Measurements from ENCODE around the gene CDX1.

CDX1 gene

DNA sequence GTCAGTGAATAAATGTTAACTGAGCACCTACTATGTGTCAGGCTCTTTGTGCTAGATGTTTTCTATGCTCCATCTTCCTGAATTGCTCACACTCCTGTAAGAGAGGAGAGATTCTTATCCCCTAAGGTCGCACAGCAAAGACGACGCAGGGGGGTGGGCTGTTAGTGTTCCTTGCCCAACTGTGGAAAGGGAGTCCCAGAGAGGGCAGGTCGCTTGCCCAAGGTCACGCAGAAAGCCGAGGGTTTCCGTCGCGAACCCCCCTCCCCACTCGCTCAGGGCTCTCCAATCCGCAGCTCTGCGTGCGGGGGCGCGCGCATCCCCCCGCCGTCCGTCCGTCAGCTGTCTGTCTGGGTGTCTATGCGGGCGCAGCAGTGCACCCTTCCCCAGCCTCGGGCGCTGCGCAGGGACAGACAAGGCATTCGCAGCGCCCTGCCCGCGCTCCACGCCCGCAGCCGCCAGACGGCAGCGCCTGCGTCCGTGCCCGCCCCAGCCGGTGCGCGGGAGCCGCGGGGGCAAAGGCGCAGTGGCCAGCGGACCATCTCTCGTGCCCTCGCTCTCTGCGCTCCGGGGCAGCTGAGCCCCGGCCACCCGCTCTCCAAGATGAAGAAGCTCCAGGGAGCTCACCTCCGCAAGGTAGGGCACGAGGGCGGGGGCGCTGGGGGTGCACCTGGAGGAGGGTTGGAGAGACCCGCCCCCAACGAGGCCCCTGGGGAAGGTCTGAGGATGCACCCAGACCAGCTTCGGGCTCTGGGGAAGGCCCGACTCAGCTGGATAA is 23.3 kb downstream of the CDX1 start, which contains the start of gene SLC6A7:
Gene SLC6A7 (plus strand): TSS at position 335 of the 775 bp plus-strand sequence. CDS start 266 bp downstream, at position 601.
- no peak within 1 kb of the TSS for H3K27ac ChIP-seq (ENCODE audit: insufficient read depth, low read length, poor library complexity, severe bottlenecking)
- no peak within 1 kb of the TSS for H3K4me3 ChIP-seq (ENCODE audit: insufficient read depth, low read depth, low read length, poor library complexity, severe bottlenecking)
- no peaks in the 10 kb centered on the region for H3K27me3 ChIP-seq (replicated peaks; ENCODE audit: control insufficient read depth, insufficient read depth, low read length, poor library complexity, severe bottlenecking)
- no peaks in the 10 kb centered on the region for H3K4me1 ChIP-seq (ENCODE audit: control insufficient read depth, insufficient read depth, low read length, poor library complexity, severe bottlenecking)
- DNase-seq: no peak
- no peaks in the 10 kb centered on the region for H3K9me3 ChIP-seq (ENCODE audit: control insufficient read depth, low read length)
- no peaks in the 10 kb centered on the region for H3K36me3 ChIP-seq (ENCODE audit: control insufficient read depth, insufficient read depth, low read length)

DNA sequence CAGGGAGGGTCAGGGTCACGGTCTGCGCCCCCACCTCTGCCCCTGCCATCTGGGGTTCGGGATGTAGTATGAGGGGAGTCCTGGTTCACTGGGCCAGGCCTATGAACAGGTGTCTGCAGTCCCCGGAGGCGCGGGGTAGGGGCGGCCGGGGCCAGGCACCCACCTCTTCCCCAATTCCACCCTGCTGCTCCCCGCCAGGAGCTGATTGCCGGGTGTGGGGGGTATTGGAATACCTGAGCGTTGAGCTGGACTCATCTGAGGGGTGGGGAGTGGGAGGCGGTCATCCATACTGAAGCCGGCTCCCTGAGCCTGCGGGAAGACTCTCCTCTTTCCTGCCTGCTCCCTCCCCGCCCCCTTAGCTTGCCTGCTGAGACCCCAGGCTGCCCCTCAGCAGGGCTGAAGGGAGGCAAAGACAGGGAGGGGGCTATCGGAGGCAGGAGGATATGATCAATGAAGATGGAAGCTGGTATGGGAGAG is 24.0 kb downstream of the CDX1 start:
- no peaks in the 10 kb centered on the region for H3K9me3 ChIP-seq (ENCODE audit: control insufficient read depth, low read length)
- H3K27me3 ChIP-seq (replicated peaks; ENCODE audit: control insufficient read depth, insufficient read depth, low read length, poor library complexity, severe bottlenecking): no peaks in the 10 kb centered on the region
- DNase-seq: no peak

DNA sequence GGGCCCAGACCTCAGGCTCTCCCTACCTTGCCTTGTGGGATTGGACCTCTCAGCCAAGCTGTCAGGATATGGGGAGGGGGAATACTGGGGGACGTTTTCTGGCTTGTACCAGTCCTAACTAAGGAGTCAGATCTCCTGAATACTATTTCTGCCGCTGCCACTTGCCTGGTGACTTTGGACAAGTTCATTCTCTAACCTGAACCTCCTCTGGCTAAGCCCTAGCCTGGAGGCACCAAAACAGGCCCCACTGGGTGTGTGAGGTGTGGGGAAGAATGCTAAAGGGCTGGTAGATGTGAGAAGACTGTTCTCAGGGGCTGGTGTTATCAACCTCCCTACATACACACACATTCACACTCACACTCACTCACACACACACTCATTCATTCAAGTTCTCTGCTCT is 24.4 kb downstream of the CDX1 start:
- Histone ChIP-seq H3K36me3 (ENCODE audit: control insufficient read depth, insufficient read depth, low read length) (no peaks in the 10 kb centered on the region), H3K4me1 (ENCODE audit: control insufficient read depth, insufficient read depth, low read length, poor library complexity, severe bottlenecking) (no peaks in the 10 kb centered on the region), H3K4me3 (ENCODE audit: insufficient read depth, low read depth, low read length, poor library complexity, severe bottlenecking) (no peak overlapping the region), H3K9me3 (ENCODE audit: control insufficient read depth, low read length) (no peaks in the 10 kb centered on the region), H3K27ac (ENCODE audit: insufficient read depth, low read length, poor library complexity, severe bottlenecking) (no peak overlapping the region), H3K27me3 (replicated peaks; ENCODE audit: control insufficient read depth, insufficient read depth, low read length, poor library complexity, severe bottlenecking) (no peaks in the 10 kb centered on the region)
- no peak for DNase-seq

More for the DNA sequence above, 24.0 kb downstream of the CDX1 start:
- H3K4me3 ChIP-seq (ENCODE audit: insufficient read depth, low read depth, low read length, poor library complexity, severe bottlenecking): no peak overlapping the region
- no peak overlapping the region for H3K27ac ChIP-seq (ENCODE audit: insufficient read depth, low read length, poor library complexity, severe bottlenecking)
- H3K36me3 ChIP-seq (ENCODE audit: control insufficient read depth, insufficient read depth, low read length): no peaks in the 10 kb centered on the region
- H3K4me1 ChIP-seq (ENCODE audit: control insufficient read depth, insufficient read depth, low read length, poor library complexity, severe bottlenecking): no peaks in the 10 kb centered on the region

DNA sequence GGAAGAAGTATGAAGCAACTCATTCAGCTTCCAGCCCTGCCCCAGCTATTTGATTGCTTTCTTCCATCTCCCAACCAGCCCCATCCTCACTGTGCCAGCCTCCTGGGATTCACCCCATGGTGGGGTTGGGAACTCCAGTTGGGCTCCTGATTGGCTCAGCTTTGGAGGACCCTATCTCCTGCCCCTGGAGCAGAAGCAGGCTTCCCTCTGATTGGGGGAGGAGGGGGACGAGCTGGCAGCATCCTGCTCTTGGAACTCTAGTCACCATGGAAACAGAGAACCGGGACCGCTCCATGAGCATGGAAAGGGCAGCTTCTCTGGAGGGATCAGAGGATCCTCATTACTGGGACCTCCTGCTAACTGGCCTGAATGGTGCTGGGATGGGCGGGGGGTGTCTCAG is 25.9 kb downstream of the CDX1 start:
- Histone ChIP-seq H3K27me3 (replicated peaks; ENCODE audit: control insufficient read depth, insufficient read depth, low read length, poor library complexity, severe bottlenecking) (no peaks in the 10 kb centered on the region), H3K27ac (ENCODE audit: insufficient read depth, low read length, poor library complexity, severe bottlenecking) (no peak overlapping the region), H3K4me1 (ENCODE audit: control insufficient read depth, insufficient read depth, low read length, poor library complexity, severe bottlenecking) (no peaks in the 10 kb centered on the region), H3K9me3 (ENCODE audit: control insufficient read depth, low read length) (no peaks in the 10 kb centered on the region), H3K4me3 (ENCODE audit: insufficient read depth, low read depth, low read length, poor library complexity, severe bottlenecking) (no peak overlapping the region), H3K36me3 (ENCODE audit: control insufficient read depth, insufficient read depth, low read length) (no peaks in the 10 kb centered on the region)
- DNase-seq: no peak

GRCh38 chr5:150195736-150196485 is 29.3 kb downstream of the CDX1 start:
- H3K27me3 ChIP-seq (replicated peaks; ENCODE audit: control insufficient read depth, insufficient read depth, low read length, poor library complexity, severe bottlenecking): no peaks in the 10 kb centered on the region
- DNase-seq: no peak
- H3K4me3 ChIP-seq (ENCODE audit: insufficient read depth, low read depth, low read length, poor library complexity, severe bottlenecking): no peak overlapping the region
- H3K36me3 ChIP-seq (ENCODE audit: control insufficient read depth, insufficient read depth, low read length): no peaks in the 10 kb centered on the region
- no peaks in the 10 kb centered on the region for H3K4me1 ChIP-seq (ENCODE audit: control insufficient read depth, insufficient read depth, low read length, poor library complexity, severe bottlenecking)
- no peak overlapping the region for H3K27ac ChIP-seq (ENCODE audit: insufficient read depth, low read length, poor library complexity, severe bottlenecking)
- H3K9me3 ChIP-seq (ENCODE audit: control insufficient read depth, low read length): no peaks in the 10 kb centered on the region

DNA sequence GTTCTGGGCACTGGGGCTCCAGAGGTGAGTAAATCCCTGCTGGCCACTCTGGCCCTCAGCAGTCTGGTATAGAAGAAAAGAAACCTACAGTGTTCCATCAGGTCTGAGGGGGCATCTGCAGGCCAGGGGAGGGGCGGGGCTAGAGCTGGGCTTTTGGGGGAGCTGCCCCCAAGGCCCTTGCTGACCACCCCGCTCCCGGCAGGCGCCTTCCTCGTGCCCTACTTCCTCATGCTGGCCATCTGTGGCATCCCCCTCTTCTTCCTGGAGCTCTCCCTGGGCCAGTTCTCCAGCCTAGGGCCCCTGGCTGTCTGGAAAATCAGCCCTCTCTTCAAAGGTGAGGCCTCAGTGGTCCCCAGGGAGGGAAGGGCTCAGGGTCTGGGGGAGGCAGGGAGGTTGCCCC is 29.9 kb downstream of the CDX1 start:
- Histone ChIP-seq H3K27ac (ENCODE audit: insufficient read depth, low read length, poor library complexity, severe bottlenecking) (no peak overlapping the region), H3K27me3 (replicated peaks; ENCODE audit: control insufficient read depth, insufficient read depth, low read length, poor library complexity, severe bottlenecking) (no peaks in the 10 kb centered on the region), H3K9me3 (ENCODE audit: control insufficient read depth, low read length) (no peaks in the 10 kb centered on the region), H3K4me1 (ENCODE audit: control insufficient read depth, insufficient read depth, low read length, poor library complexity, severe bottlenecking) (no peaks in the 10 kb centered on the region), H3K4me3 (ENCODE audit: insufficient read depth, low read depth, low read length, poor library complexity, severe bottlenecking) (no peak overlapping the region), H3K36me3 (ENCODE audit: control insufficient read depth, insufficient read depth, low read length) (no peaks in the 10 kb centered on the region)
- DNase-seq: no peak

GRCh38 chr5:150196986-150197385 is 30.4 kb downstream of the CDX1 start:
- DNase-seq: no peak
- no peak overlapping the region for H3K27ac ChIP-seq (ENCODE audit: insufficient read depth, low read length, poor library complexity, severe bottlenecking)

GRCh38 chr5:150197476-150197875 is 30.9 kb downstream of the CDX1 start:
- no peak for DNase-seq
- Histone ChIP-seq H3K9me3 (ENCODE audit: control insufficient read depth, low read length) (no peaks in the 10 kb centered on the region), H3K27me3 (replicated peaks; ENCODE audit: control insufficient read depth, insufficient read depth, low read length, poor library complexity, severe bottlenecking) (no peaks in the 10 kb centered on the region), H3K36me3 (ENCODE audit: control insufficient read depth, insufficient read depth, low read length) (no peaks in the 10 kb centered on the region), H3K4me1 (ENCODE audit: control insufficient read depth, insufficient read depth, low read length, poor library complexity, severe bottlenecking) (no peaks in the 10 kb centered on the region), H3K4me3 (ENCODE audit: insufficient read depth, low read depth, low read length, poor library complexity, severe bottlenecking) (no peak overlapping the region), H3K27ac (ENCODE audit: insufficient read depth, low read length, poor library complexity, severe bottlenecking) (no peak overlapping the region)

More at GRCh38 chr5:150196986-150197385, 30.4 kb downstream of the CDX1 start:
- H3K4me1 ChIP-seq (ENCODE audit: control insufficient read depth, insufficient read depth, low read length, poor library complexity, severe bottlenecking): no peaks in the 10 kb centered on the region
- H3K27me3 ChIP-seq (replicated peaks; ENCODE audit: control insufficient read depth, insufficient read depth, low read length, poor library complexity, severe bottlenecking): no peaks in the 10 kb centered on the region
- H3K36me3 ChIP-seq (ENCODE audit: control insufficient read depth, insufficient read depth, low read length): no peaks in the 10 kb centered on the region
- no peaks in the 10 kb centered on the region for H3K9me3 ChIP-seq (ENCODE audit: control insufficient read depth, low read length)
- H3K4me3 ChIP-seq (ENCODE audit: insufficient read depth, low read depth, low read length, poor library complexity, severe bottlenecking): no peak overlapping the region

DNA sequence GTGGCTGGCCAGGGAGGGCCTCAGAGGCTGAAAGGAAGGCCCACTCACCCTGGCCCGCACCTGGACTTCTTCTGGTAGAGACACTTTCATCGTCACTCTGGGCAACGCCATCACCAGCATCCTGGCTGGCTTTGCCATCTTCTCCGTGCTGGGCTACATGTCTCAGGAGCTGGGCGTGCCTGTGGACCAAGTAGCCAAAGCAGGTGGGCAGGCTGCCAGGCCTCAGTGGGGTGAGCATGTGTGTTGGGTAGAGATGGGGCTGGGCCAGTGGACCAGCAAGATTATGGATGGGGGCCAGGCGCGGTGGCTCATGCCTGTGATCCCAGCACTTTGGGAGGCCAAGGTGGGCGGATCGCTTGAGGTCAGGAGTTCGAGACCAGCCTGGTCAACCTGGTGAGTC is 35.9 kb downstream of the CDX1 start:
- Histone ChIP-seq H3K36me3 (ENCODE audit: control insufficient read depth, insufficient read depth, low read length) (no peaks in the 10 kb centered on the region), H3K4me1 (ENCODE audit: control insufficient read depth, insufficient read depth, low read length, poor library complexity, severe bottlenecking) (no peaks in the 10 kb centered on the region), H3K4me3 (ENCODE audit: insufficient read depth, low read depth, low read length, poor library complexity, severe bottlenecking) (no peak overlapping the region), H3K27me3 (replicated peaks; ENCODE audit: control insufficient read depth, insufficient read depth, low read length, poor library complexity, severe bottlenecking) (no peaks in the 10 kb centered on the region), H3K27ac (ENCODE audit: insufficient read depth, low read length, poor library complexity, severe bottlenecking) (no peak overlapping the region), H3K9me3 (ENCODE audit: control insufficient read depth, low read length) (no peaks in the 10 kb centered on the region)
- no peak for DNase-seq

Data from effector memory CD4-positive, alpha-beta T cell (primary cell).